HG03060 (cell line): ENCODE results near the gene EEF1AKMT3.

Experiments used
- ATAC-seq: cut with Tn5 transposase; IDR thresholded peaks from one replicate; pipeline ENCODE4 v1.9.1; 2021; ENCODE audit warnings: low read depth, moderate number of reproducible peaks; ENCODE audit not compliant: unreplicated experiment

EEF1AKMT3 gene

GRCh38 chr12:57734591-57734990 is 37.8 kb upstream of the EEF1AKMT3 start:
- no peak for ATAC-seq

GRCh38 chr12:57735198-57735855 is 37.1 kb upstream of the EEF1AKMT3 start:
- no peak for ATAC-seq

- no peak for ATAC-seq
Observed at GRCh38 chr12:57735952-57736740, 36.3 kb upstream of the EEF1AKMT3 start.

- ATAC-seq, result no peak
Observed at GRCh38 chr12:57736741-57737466, 35.5 kb upstream of the EEF1AKMT3 start.

- ATAC-seq, result no peak
Observed at GRCh38 chr12:57737467-57738460, 34.6 kb upstream of the EEF1AKMT3 start.

- ATAC-seq, result no peak
Observed at GRCh38 chr12:57738661-57739237, 33.7 kb upstream of the EEF1AKMT3 start, which contains the start of gene AGAP2. Gene AGAP2, minus strand, starts transcription at chr12:57738742. Its CDS starts 496 bp downstream, at chr12:57738246.

GRCh38 chr12:57739387-57739786 is 33.0 kb upstream of the EEF1AKMT3 start:
- no peak for ATAC-seq

GRCh38 chr12:57739914-57740538 is 32.4 kb upstream of the EEF1AKMT3 start:
- ATAC-seq, result no peak

- peak; percentile 34 for ATAC-seq
Observed at GRCh38 chr12:57740656-57741412, 31.6 kb upstream of the EEF1AKMT3 start.

- no peak for ATAC-seq
Observed at GRCh38 chr12:57741413-57741789, 31.0 kb upstream of the EEF1AKMT3 start.

- peak; percentile 44 for ATAC-seq
Observed at GRCh38 chr12:57741844-57742738, 30.3 kb upstream of the EEF1AKMT3 start.

- ATAC-seq, result no peak
Observed at GRCh38 chr12:57743769-57744168, 28.6 kb upstream of the EEF1AKMT3 start.

GRCh38 chr12:57744194-57744776 is 28.1 kb upstream of the EEF1AKMT3 start:
- peak; percentile 3 for ATAC-seq

GRCh38 chr12:57744777-57745484 is 27.5 kb upstream of the EEF1AKMT3 start, which contains the start of gene TSPAN31:
Gene TSPAN31, plus strand, starts transcription at chr12:57745039. Its CDS starts 116 bp downstream, at chr12:57745155.
- peak; percentile 79 for ATAC-seq

- ATAC-seq, result no peak
Observed at GRCh38 chr12:57745485-57745881, 26.9 kb upstream of the EEF1AKMT3 start.

GRCh38 chr12:57746025-57746424 is 26.4 kb upstream of the EEF1AKMT3 start:
- ATAC-seq, result no peak
